H1 (cell line): ENCODE results near the gene ELMO1. TPM values are rescaled to one million over a fixed set of nuclear protein-coding genes. Genes with fewer than 3 reads are reported as not detected.

Experiments
- CTCF ChIA-PET: fragments of 300-600 bp; sonication (Branson Sonifier 250); formaldehyde crosslinking; loops from one replicate; lab custom pipeline; 2021; ENCODE audit not compliant: partially characterized antibody; lab: Charles Lee
- POLR2A ChIA-PET: fragments of 300-600 bp; sonication (Branson Sonifier 250); formaldehyde crosslinking; loops from one replicate; lab custom pipeline; 2021; ENCODE audit warnings: inconsistent platforms; ENCODE audit not compliant: partially characterized antibody; lab: Charles Lee
- DNase-seq, 2 experiments: peaks; one replicate each; pipeline versions ENCODE4 v3.0.0 to v3.0.0-alpha.2; 2010 to 2022; ENCODE audit warnings: low spot score in 2 of 2, low read depth in 1 of 2, mixed read lengths in 1 of 2
- FAIRE-seq: peaks from 2 replicates; lab custom pipeline; 2011; peaks lifted over from hg19 to GRCh38; lab: Jason Lieb, UNC
- H2AFZ ChIP-seq: 2 replicates; pipeline ENCODE4 v1.8.1; 2012; ENCODE audit warnings: low read length, inconsistent platforms
- H2AK5ac ChIP-seq: 2 replicates; pipeline ENCODE4 v1.6.1; 2013; ENCODE audit warnings: low read depth, low read length
- H2BK120ac ChIP-seq: replicated peaks from 2 replicates; pipeline ENCODE3; 2013; ENCODE audit warnings: low read depth, low read length, inconsistent platforms
- H2BK12ac ChIP-seq: 2 replicates; pipeline ENCODE4 v1.6.1; 2013; ENCODE audit warnings: low read depth, low read length
- H2BK15ac ChIP-seq: 2 replicates; pipeline ENCODE4 v1.6.1; 2013; ENCODE audit warnings: low read length
- H2BK20ac ChIP-seq: 2 replicates; pipeline ENCODE4 v1.6.1; 2013; ENCODE audit warnings: low read length
- H2BK5ac ChIP-seq: 2 replicates; pipeline ENCODE4 v1.6.1; 2013; ENCODE audit warnings: low read depth, low read length
- H3K14ac ChIP-seq: 2 replicates; pipeline ENCODE4 v1.6.1; 2013; ENCODE audit warnings: inconsistent platforms; ENCODE audit not compliant: insufficient read length
- H3K18ac ChIP-seq: 2 replicates; pipeline ENCODE4 v1.6.1; 2013; ENCODE audit warnings: low read length; ENCODE audit errors: extremely low read depth
- H3K23ac ChIP-seq: 2 replicates; pipeline ENCODE4 v1.6.1; 2013; ENCODE audit warnings: inconsistent platforms; ENCODE audit not compliant: insufficient read length
- H3K23me2 ChIP-seq: 2 replicates; pipeline ENCODE4 v1.6.1; 2013; ENCODE audit warnings: low read depth, low read length
- H3K27ac ChIP-seq: 2 replicates; pipeline ENCODE4 v1.6.1; 2011; ENCODE audit warnings: low read depth, low read length, inconsistent platforms
- H3K27me3 ChIP-seq, 4 experiments: replicated peaks in 1 of 4; 1 replicate in 1 of 4; 2 replicates in 3 of 4; pipeline versions ENCODE4 v1.6.1 to v1.8.1; 2011 to 2013; ENCODE audit warnings: low read length in 3 of 4, mild to moderate bottlenecking in 3 of 4, inconsistent platforms in 2 of 4, mixed read lengths in 2 of 4, moderate library complexity in 1 of 4; ENCODE audit not compliant: control insufficient read depth in 3 of 4, insufficient read depth in 3 of 4; ENCODE audit errors: extremely low read depth in 1 of 4
- H3K36me3 ChIP-seq, 4 experiments: 2 replicates each; pipeline versions ENCODE4 v1.6.1 to v1.8.1; 2011 to 2013; ENCODE audit warnings: mild to moderate bottlenecking in 4 of 4, low read length in 3 of 4, moderate library complexity in 2 of 4, control low read depth in 1 of 4, inconsistent platforms in 1 of 4; ENCODE audit not compliant: insufficient read depth in 4 of 4, control insufficient read depth in 2 of 4
- H3K4ac ChIP-seq: replicated peaks from 2 replicates; pipeline ENCODE3; 2013; ENCODE audit warnings: low read length, low read depth, mixed read lengths, inconsistent platforms; ENCODE audit not compliant: insufficient read length
- H3K4me1 ChIP-seq, 4 experiments: replicated peaks in 1 of 4; 1 replicate in 1 of 4; 2 replicates in 3 of 4; pipeline versions ENCODE4 v1.6.1 to v1.8.1; 2011 to 2013; ENCODE audit warnings: low read length in 3 of 4, inconsistent platforms in 2 of 4, mixed read lengths in 1 of 4; ENCODE audit not compliant: insufficient read depth in 4 of 4, control insufficient read depth in 3 of 4
- H3K4me2 ChIP-seq, 2 experiments: 2 replicates each; pipeline versions ENCODE4 v1.6.1 to v1.8.1; 2011 to 2013; ENCODE audit warnings: low read depth in 2 of 2, low read length in 2 of 2, control low read depth in 1 of 2, inconsistent platforms in 1 of 2, mild to moderate bottlenecking in 1 of 2; ENCODE audit not compliant: insufficient read depth in 1 of 2
- H3K4me3 ChIP-seq, 4 experiments: fragments of 200-600, 300-600 bp in 1 of 4; sonication (generic), shearing (Covaris generic), sonication (Bioruptor Twin) in 1 of 4; 2 replicates each; pipeline versions ENCODE4 v1.5.1 to v1.8.1; 2011 to 2016; ENCODE audit warnings: low read length in 4 of 4, low read depth in 3 of 4, control low read depth in 2 of 4, inconsistent platforms in 2 of 4, mild to moderate bottlenecking in 2 of 4, mixed read lengths in 1 of 4, moderate library complexity in 1 of 4; ENCODE audit not compliant: insufficient read depth in 2 of 4; ENCODE audit errors: extremely low read depth in 1 of 4
- H3K56ac ChIP-seq: replicated peaks from 2 replicates; pipeline ENCODE3; 2013; ENCODE audit warnings: low read depth, mild to moderate bottlenecking, mixed read lengths, low read length, inconsistent platforms; ENCODE audit not compliant: insufficient read length
- H3K79me1 ChIP-seq: 2 replicates; pipeline ENCODE4 v1.6.1; 2013; ENCODE audit warnings: low read depth, low read length, control low read depth
- H3K79me2 ChIP-seq, 2 experiments: 2 replicates each; pipeline versions ENCODE4 v1.6.1 to v1.8.1; 2012 to 2013; ENCODE audit warnings: low read length in 2 of 2, mild to moderate bottlenecking in 2 of 2, inconsistent platforms in 1 of 2; ENCODE audit not compliant: insufficient read depth in 2 of 2, control insufficient read depth in 1 of 2
- H3K9ac ChIP-seq, 4 experiments: replicated peaks in 1 of 4; 1 replicate in 1 of 4; 2 replicates in 3 of 4; pipeline versions ENCODE4 v1.6.1 to v1.8.1; 2011 to 2013; ENCODE audit warnings: low read depth in 3 of 4, low read length in 3 of 4, control low read depth in 2 of 4, mild to moderate bottlenecking in 2 of 4, moderate library complexity in 2 of 4, inconsistent platforms in 1 of 4; ENCODE audit errors: extremely low read depth in 1 of 4
- H3K9me3 ChIP-seq, 2 experiments: 2 replicates each; pipeline versions ENCODE4 v1.6.1 to v1.8.1; 2012 to 2013; ENCODE audit warnings: mild to moderate bottlenecking in 2 of 2, moderate library complexity in 2 of 2, control low read depth in 1 of 2, inconsistent platforms in 1 of 2, low read depth in 1 of 2, low read length in 1 of 2, mixed read lengths in 1 of 2; ENCODE audit not compliant: insufficient read depth in 2 of 2
- H4K20me1 ChIP-seq, 2 experiments: replicated peaks in 1 of 2; 2 replicates each; pipeline versions ENCODE3 to v1.8.1; 2011 to 2013; ENCODE audit warnings: inconsistent platforms in 2 of 2, low read length in 2 of 2, mild to moderate bottlenecking in 1 of 2; ENCODE audit not compliant: insufficient read depth in 2 of 2, control insufficient read depth in 1 of 2
- H4K5ac ChIP-seq: 2 replicates; pipeline ENCODE4 v1.6.1; 2013; ENCODE audit warnings: low read length, low read depth, mixed read lengths, inconsistent platforms; ENCODE audit not compliant: insufficient read length
- H4K8ac ChIP-seq: 2 replicates; pipeline ENCODE4 v1.8.0; 2013; ENCODE audit warnings: mild to moderate bottlenecking, moderate library complexity, low read length, inconsistent platforms; ENCODE audit not compliant: insufficient read depth; ENCODE audit errors: extremely low read depth
- H4K91ac ChIP-seq: replicated peaks from 2 replicates; pipeline ENCODE3; 2013; ENCODE audit warnings: low read length, mixed read lengths, inconsistent platforms; ENCODE audit not compliant: insufficient read length
- BRCA1 ChIP-seq: IDR thresholded peaks from 2 replicates; pipeline ENCODE4 v1.6.1; 2012; ENCODE audit warnings: low read depth, low read length, improper control_type of control experiment
- WGBS, 2 experiments: shearing (Covaris generic) in 1 of 2; methylation state at CpG; one replicate each; pipeline versions ENCODE4 v1.1.6 to v1.1.7; 2013 to 2015; ENCODE audit warnings: low lambda C conversion rate in 2 of 2, mixed read lengths in 2 of 2, inconsistent platforms in 1 of 2, low coverage in 1 of 2, missing lambda C conversion rate in 1 of 2; ENCODE audit not compliant: insufficient replicate concordance in 2 of 2, insufficient coverage in 1 of 2, insufficient read length in 1 of 2; ENCODE audit errors: extremely low coverage in 1 of 2, missing lambda C conversion rate in 1 of 2; 5-methylcytosine and 5-hydroxymethylcytosine counted together
- polyA plus RNA-seq, 7 experiments: library from polyadenylated mRNA; depleted of rRNA in 3 of 7; stranded (reverse) in 5 of 7; unstranded in 2 of 7; fragments of >200 nt in 5 of 7; fragments of 200-250 nt in 2 of 7; gene quantifications; 1 replicate in 5 of 7; 2 replicates in 1 of 7; 4 replicates in 1 of 7; pipeline versions ENCODE4 v1.2.1 to v1.2.3, GENCODE V29; 2011 to 2013; ENCODE audit warnings: missing spikeins in 2 of 7, mixed read lengths in 2 of 7
- total RNA-seq: library from RNA; stranded (reverse); fragmentation: NEBNext Ultra II Directional; extraction: Animal tissue kit (Norgen Biotek cat#: 25700); gene quantifications from 2 replicates; pipeline ENCODE4 v1.2.1, GENCODE V29; 2021

The ELMO1 gene
- total and polyA plus RNA-seq, 2 of the 8 experiments (the other 6 are each of a cell fraction or from before 2014, with no cell fraction given): 18.4 to 21.0 TPM

- Histone ChIP-seq H3K79me1 (no peaks in the 10 kb centered on the region), H2BK120ac (no peak overlapping the region), H3K23me2 (no peaks in the 10 kb centered on the region; the same call in 1 of the 2 replicates), H3K9me3 (no peaks in the 10 kb centered on the region), H3K4me1 (peaks cover 0 to 7% (median 4%) of the 10 kb centered on the region in 4 experiments; a peak in 3 of 7 replicates), H2BK20ac (no peak overlapping the region), H3K79me2 (peaks cover 0 to 2% of the 10 kb centered on the region in 2 experiments; a peak in 1 of 4 replicates), H3K4me3 (no peak overlapping the region), H4K5ac (no peak overlapping the region), H3K4me2 (no peak overlapping the region), H2BK5ac (no peak overlapping the region), H4K91ac (no peak overlapping the region), H3K18ac (no peak overlapping the region; the same call in 1 of the 2 replicates), H3K56ac (no peak overlapping the region), H3K36me3 (no peaks in the 10 kb centered on the region), H4K8ac (no peak overlapping the region), H2BK15ac (no peak overlapping the region), H2BK12ac (no peak overlapping the region), H3K27me3 (no peaks in the 10 kb centered on the region), H3K27ac (no peak overlapping the region), H3K14ac (no peak overlapping the region), H2AK5ac (no peak overlapping the region), H3K9ac (no peak overlapping the region), H3K23ac (no peak overlapping the region), H3K4ac (no peak overlapping the region), H4K20me1 (no peaks in the 10 kb centered on the region), H2AFZ (no peak overlapping the region)
- ChIA-PET CTCF (interaction anchor here (1.1 to 3.7 kb wide), 2 partner anchors 10 to 42 kb away, joined by 5 to 18 read pairs; no protein-coding TSS in a partner anchor), POLR2A (no interaction called here)
- no peak for FAIRE-seq
- no peak for DNase-seq
- no peak for TF ChIP-seq BRCA1
- 98% methylated on average over 3 of the region's 3 CpGs; no CpG with 5 or more reads in 1 of the 2 experiments for WGBS, 2 experiments
Measured at GRCh38 chr7:37277513-37277912, 171.2 kb downstream of the ELMO1 start.
